ENCODE measurements around the gene MPRIP.
"Not testable (repeated sequence)": the region's sequence is repeated elsewhere in the genome, so short reads cannot be mapped to it uniquely, and the experiment has no call there.

Gene MPRIP

GRCh38 chr17:17013828-17014747 is 28.2 kb upstream of the MPRIP start:
- DNase-seq (ENCODE audit: low read depth) = not testable (repeated sequence)

GRCh38 chr17:17014748-17015124 is 27.5 kb upstream of the MPRIP start:
- peak; percentile 49 for DNase-seq (ENCODE audit: low read depth)

GRCh38 chr17:17015230-17015629 is 27.0 kb upstream of the MPRIP start:
- DNase-seq (ENCODE audit: low read depth) = no peak

- not testable (repeated sequence) for DNase-seq (ENCODE audit: low read depth)
Observed at GRCh38 chr17:17016199-17017197, 25.8 kb upstream of the MPRIP start.

- no peak for DNase-seq (ENCODE audit: low read depth)
Observed at GRCh38 chr17:17017343-17018014, 24.8 kb upstream of the MPRIP start.

- DNase-seq (ENCODE audit: low read depth) = no peak
Observed at GRCh38 chr17:17018021-17018441, 24.2 kb upstream of the MPRIP start.

GRCh38 chr17:17018612-17019429 is 23.4 kb upstream of the MPRIP start:
- no peak for DNase-seq (ENCODE audit: low read depth)

- no peak for DNase-seq (ENCODE audit: low read depth)
Observed at GRCh38 chr17:17019430-17019762, 22.9 kb upstream of the MPRIP start.

- no peak for DNase-seq (ENCODE audit: low read depth)
Observed at GRCh38 chr17:17019891-17020456, 22.3 kb upstream of the MPRIP start.

- no peak for DNase-seq (ENCODE audit: low read depth)
Observed at GRCh38 chr17:17020821-17021193, 21.4 kb upstream of the MPRIP start.

- no peak for DNase-seq (ENCODE audit: low read depth)
Observed at GRCh38 chr17:17021194-17021863, 20.9 kb upstream of the MPRIP start.

GRCh38 chr17:17022011-17022410 is 20.2 kb upstream of the MPRIP start:
- DNase-seq (ENCODE audit: low read depth) = no peak

- DNase-seq (ENCODE audit: low read depth) = no peak
Observed at GRCh38 chr17:17022456-17022855, 19.8 kb upstream of the MPRIP start.

GRCh38 chr17:17024778-17025300 is 17.4 kb upstream of the MPRIP start:
- DNase-seq (ENCODE audit: low read depth) = no peak

GRCh38 chr17:17025621-17026020 is 16.6 kb upstream of the MPRIP start:
- no peak for DNase-seq (ENCODE audit: low read depth)

- no peak for DNase-seq (ENCODE audit: low read depth)
Observed at GRCh38 chr17:17026163-17026562, 16.1 kb upstream of the MPRIP start.

- no peak for DNase-seq (ENCODE audit: low read depth)
Observed at GRCh38 chr17:17027442-17028058, 14.7 kb upstream of the MPRIP start.

- peak; percentile 64 for DNase-seq (ENCODE audit: low read depth)
Observed at GRCh38 chr17:17028059-17028877, 14.0 kb upstream of the MPRIP start.
